AG09309 (cell line): ENCODE data around the gene MRPL38.

Source experiments
- DNase-seq: peaks from one replicate; pipeline ENCODE4 v3.0.0-alpha.2; 2010; ENCODE audit warnings: low read depth
- H3K4me3 ChIP-seq: 2 replicates; pipeline ENCODE4 v1.5.1; 2011; ENCODE audit warnings: mild to moderate bottlenecking, low read depth, low read length, moderate library complexity; ENCODE audit not compliant: control insufficient read depth
- TF ChIP-seq, protein P1 (sequence below): IDR thresholded peaks from 2 replicates; pipeline ENCODE4 v1.5.1; 2011; ENCODE audit warnings: mild to moderate bottlenecking, low read depth, low read length, inconsistent platforms; ENCODE audit not compliant: insufficient read depth, control insufficient read depth; ENCODE audit errors: missing control alignments

The MRPL38 gene

DNA sequence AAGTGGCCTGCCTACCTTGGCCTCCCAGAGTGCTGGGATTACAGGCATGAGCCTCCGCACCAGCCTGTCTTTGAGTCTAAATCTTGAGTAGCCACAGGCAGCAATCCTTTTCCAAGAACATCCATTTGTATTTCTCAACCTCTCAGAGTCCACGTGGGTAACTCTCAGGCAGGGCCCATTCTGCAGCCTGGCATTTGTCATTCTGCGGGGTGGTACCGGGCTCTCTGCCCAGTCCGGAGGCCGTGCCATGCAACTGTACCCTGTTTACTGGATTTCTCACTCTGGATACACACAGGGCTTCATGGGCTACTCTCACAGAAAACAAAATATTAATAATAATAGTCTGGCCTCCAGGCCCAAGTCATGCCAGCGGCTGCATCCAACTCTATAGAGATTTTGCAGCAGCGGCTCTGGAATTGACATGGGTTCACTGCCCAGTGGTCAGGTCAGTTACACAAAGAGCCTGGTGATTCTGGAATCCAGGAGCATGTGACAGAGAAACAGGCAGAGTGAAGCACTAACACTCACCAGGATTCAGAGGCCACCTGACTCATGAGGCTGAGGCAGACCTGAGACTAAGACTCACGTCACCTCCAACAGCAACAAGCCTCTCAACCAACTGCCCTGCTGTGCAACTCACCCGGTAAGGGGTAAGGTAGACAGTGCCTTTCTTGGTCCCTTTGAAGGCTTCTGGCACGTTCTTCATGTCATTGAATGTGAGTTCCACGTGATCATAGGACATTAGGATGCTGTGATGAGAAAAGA, 53.6 kb downstream of the MRPL38 start:
- H3K4me3 ChIP-seq, result no peak overlapping the region
- DNase-seq, result no peak
- TF ChIP-seq, protein P1, sequence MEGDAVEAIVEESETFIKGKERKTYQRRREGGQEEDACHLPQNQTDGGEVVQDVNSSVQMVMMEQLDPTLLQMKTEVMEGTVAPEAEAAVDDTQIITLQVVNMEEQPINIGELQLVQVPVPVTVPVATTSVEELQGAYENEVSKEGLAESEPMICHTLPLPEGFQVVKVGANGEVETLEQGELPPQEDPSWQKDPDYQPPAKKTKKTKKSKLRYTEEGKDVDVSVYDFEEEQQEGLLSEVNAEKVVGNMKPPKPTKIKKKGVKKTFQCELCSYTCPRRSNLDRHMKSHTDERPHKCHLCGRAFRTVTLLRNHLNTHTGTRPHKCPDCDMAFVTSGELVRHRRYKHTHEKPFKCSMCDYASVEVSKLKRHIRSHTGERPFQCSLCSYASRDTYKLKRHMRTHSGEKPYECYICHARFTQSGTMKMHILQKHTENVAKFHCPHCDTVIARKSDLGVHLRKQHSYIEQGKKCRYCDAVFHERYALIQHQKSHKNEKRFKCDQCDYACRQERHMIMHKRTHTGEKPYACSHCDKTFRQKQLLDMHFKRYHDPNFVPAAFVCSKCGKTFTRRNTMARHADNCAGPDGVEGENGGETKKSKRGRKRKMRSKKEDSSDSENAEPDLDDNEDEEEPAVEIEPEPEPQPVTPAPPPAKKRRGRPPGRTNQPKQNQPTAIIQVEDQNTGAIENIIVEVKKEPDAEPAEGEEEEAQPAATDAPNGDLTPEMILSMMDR, result no peak

DNA sequence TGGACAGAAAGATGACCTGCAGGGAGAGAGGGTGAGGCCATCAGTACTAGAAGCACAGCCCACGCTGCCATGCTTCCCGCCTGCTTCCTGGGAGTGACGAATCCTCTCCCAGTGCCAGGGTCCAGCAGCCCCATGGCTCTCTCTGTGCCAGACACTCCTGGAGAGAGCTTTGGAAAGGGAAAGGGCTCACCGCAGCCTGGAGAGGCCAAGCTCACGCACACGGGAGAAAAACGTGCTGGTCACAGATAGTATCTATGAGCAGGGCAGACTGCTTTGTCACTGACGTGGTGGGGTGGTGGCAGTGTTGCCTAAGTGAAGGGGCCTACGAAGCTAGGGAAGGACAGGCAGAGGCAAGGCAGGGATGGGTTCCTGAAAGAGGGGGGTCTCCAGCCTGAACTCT, 55.0 kb downstream of the MRPL38 start:
- TF ChIP-seq, protein P1, result no peak
- DNase-seq, result no peak
- no peak overlapping the region for H3K4me3 ChIP-seq

DNA sequence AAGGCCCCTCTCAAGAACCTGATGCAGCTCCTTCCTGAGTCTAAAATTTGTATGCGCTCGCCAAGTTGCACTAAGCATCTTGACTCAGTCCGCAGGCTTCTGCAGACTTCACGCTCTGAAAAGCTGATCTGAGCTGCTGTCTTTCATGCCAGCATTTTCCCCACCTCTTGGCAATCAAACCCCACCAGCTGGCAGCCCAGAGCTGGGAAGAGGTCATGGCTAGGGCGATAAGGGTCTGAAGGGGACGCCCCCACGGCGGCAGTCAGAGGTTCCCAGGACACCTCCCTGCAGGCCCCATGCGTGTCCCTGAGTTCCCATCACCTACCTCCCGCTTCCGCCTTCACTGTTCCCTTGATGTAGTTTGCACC, 55.4 kb downstream of the MRPL38 start:
- TF ChIP-seq, protein P1, result no peak
- no peak for DNase-seq
- H3K4me3 ChIP-seq, result no peak overlapping the region
